Mucosa of stomach (tissue), 1 donor: ENCODE measurements around the gene SPARCL1.

Experiments
- H3K27me3 ChIP-seq: one replicate; pipeline ENCODE4 v1.7.0; 2013; ENCODE audit warnings: mild to moderate bottlenecking, low read length; ENCODE audit not compliant: control insufficient read depth, insufficient read depth
- H3K36me3 ChIP-seq: one replicate; pipeline ENCODE4 v1.7.0; 2013; ENCODE audit warnings: low read length; ENCODE audit not compliant: control insufficient read depth, insufficient read depth
- H3K4me1 ChIP-seq: one replicate; pipeline ENCODE4 v1.7.0; 2013; ENCODE audit warnings: mild to moderate bottlenecking, low read length; ENCODE audit not compliant: control insufficient read depth, insufficient read depth
- H3K4me3 ChIP-seq: one replicate; pipeline ENCODE4 v1.7.0; 2013; ENCODE audit warnings: low read length
- H3K9ac ChIP-seq: one replicate; pipeline ENCODE4 v1.7.0; 2013; ENCODE audit warnings: mild to moderate bottlenecking, low read length, moderate library complexity
- H3K9me3 ChIP-seq: one replicate; pipeline ENCODE4 v1.7.0; 2013; ENCODE audit warnings: mild to moderate bottlenecking, low read length, moderate library complexity; ENCODE audit not compliant: control insufficient read depth
- donor health status: Pancreatic carcinoma.

Gene SPARCL1

DNA sequence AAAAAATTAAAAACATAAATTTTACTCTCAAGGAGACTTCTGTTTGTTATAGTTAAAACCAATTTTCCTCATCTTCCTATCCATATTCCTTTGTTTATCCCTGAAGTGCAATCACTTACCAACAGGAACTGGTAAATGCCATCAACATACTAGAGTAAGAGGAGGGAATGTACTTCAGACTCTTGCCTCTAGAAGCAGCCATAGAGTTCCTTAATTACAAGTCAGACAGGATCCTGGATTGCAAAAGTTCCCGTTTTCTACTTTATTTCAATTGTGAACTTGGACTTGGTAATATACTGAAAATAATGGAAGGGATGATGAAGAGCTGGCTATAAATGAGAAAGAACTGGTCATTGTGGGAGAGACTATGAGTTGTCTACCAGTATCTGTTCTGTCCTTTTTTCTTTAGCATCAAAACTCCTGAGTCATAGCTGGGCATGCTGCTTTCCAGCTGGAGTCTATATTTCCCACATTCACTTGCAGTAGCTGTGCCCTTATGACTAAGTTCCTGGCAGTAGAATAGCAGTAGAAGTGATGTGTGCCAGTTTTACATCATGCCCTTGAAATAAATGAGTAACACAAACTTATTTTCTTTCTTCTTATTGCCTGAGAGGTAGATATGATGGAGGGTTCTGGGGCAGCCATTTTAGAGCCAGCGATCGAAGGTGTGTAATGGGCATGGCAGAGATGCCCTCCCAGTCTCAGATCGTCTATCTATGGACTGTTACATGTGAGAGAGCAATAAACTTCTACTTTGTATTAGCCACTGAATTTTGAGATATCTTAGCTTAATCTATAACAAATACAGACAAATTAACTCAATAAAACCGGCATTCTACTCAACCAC lies 26.8 kb upstream of the SPARCL1 start:
- H3K9me3 ChIP-seq, result no peaks in the 10 kb centered on the region
- H3K36me3 ChIP-seq, result no peaks in the 10 kb centered on the region
- no peaks in the 10 kb centered on the region for H3K4me1 ChIP-seq
- H3K9ac ChIP-seq, result no peak overlapping the region
- no peak overlapping the region for H3K4me3 ChIP-seq
- no peaks in the 10 kb centered on the region for H3K27me3 ChIP-seq

DNA sequence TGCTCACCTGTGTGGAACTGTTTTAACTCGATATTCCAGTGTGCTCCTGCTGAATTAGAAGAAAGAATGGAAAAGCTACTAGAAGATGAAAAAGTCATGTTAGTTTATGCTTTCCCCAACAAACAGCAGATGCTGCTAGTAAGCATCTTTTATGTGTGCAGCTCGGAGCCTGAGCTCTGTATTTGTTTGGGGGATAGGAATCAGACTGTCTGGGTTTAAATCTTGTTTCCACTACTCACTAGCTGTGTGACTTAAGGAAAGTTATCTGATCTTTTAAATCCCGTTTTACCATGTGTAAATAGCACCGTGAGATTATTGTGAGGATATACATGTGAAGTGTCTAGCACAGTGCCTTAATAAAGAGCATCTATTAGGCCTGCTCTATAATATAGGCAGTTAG lies 24.0 kb upstream of the SPARCL1 start:
- no peak overlapping the region for H3K9ac ChIP-seq
- no peaks in the 10 kb centered on the region for H3K36me3 ChIP-seq
- no peak overlapping the region for H3K4me3 ChIP-seq
- H3K9me3 ChIP-seq, result no peaks in the 10 kb centered on the region
- H3K4me1 ChIP-seq, result no peaks in the 10 kb centered on the region
- H3K27me3 ChIP-seq, result no peaks in the 10 kb centered on the region

DNA sequence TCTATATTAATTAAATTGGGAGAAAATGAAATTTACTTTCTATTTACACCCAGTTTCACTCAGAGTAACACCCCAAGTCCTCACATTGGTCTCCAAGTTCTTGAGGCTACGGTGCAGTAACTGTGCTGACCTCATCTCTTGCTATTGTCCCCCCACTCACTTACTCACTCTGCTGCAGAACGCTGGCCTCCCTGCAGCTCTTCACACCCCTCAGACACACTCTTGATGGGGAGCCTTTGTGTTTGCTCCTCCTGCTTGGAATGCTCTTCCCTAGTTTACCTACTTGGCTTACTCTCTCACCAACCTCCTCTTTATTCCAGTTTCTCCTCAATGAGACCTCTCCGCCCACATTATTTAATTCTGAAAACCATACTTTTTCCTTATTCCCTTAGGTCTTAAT lies 22.2 kb upstream of the SPARCL1 start:
- Histone ChIP-seq H3K36me3 (no peaks in the 10 kb centered on the region), H3K9ac (no peak overlapping the region), H3K9me3 (no peaks in the 10 kb centered on the region), H3K4me1 (no peaks in the 10 kb centered on the region), H3K27me3 (no peaks in the 10 kb centered on the region), H3K4me3 (no peak overlapping the region)

DNA sequence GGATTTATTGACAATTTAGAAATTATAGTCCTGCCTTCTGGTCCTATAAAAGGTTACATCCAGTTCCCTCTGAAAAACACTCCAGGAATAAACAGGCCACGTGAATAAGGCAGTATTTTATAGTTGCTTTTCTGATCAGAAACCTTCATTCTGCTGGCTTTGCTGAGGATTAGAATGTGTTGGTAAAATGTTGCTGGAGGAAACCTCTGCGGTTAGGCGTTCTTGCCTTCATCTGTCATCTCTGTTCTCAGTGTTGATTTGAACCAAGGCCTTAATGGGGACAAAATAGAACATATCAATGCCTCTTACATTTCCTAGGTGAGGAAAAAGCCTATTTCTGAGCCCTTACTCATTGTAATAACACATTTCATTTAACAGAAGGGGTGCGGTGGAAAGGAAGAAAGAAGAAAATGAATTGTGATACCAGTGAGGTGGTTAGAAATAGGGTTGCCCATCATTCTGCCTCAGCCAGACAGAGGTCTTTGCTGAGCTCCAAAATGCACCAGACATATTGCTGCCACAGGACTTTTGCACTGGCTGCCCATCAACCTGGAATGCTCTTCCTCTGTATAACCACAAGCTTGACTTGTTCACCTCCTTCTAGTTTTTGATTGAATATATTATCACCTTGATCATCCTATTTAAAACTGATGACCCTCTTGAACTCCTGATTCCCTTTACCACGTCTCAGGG lies 18.0 kb upstream of the SPARCL1 start:
- Histone ChIP-seq H3K9ac (no peak overlapping the region), H3K4me1 (no peaks in the 10 kb centered on the region), H3K27me3 (no peaks in the 10 kb centered on the region), H3K9me3 (no peaks in the 10 kb centered on the region), H3K36me3 (no peaks in the 10 kb centered on the region), H3K4me3 (no peak overlapping the region)

DNA sequence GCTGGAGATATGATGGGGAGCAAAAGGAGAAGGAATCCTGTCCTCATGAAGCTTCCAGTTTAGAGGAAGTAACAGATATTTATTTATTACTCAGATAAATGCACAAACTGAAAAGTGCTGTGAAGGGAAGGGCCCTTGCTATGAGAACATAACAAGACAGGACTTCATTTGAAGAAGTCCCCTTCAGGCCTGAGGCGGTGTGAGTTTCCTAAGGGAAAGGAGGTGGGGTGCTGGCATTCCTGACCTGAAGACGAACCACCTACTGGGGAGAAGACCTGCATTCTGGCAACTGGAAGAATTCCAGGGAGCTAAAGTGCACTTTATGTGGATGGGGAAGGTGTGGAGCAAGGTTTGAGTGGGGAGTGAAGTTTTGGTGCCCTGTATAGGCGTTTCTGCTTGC lies 15.9 kb upstream of the SPARCL1 start:
- no peaks in the 10 kb centered on the region for H3K9me3 ChIP-seq
- no peaks in the 10 kb centered on the region for H3K4me1 ChIP-seq
- H3K4me3 ChIP-seq, result no peak overlapping the region
- no peaks in the 10 kb centered on the region for H3K27me3 ChIP-seq
- no peaks in the 10 kb centered on the region for H3K36me3 ChIP-seq
- H3K9ac ChIP-seq, result no peak overlapping the region

DNA sequence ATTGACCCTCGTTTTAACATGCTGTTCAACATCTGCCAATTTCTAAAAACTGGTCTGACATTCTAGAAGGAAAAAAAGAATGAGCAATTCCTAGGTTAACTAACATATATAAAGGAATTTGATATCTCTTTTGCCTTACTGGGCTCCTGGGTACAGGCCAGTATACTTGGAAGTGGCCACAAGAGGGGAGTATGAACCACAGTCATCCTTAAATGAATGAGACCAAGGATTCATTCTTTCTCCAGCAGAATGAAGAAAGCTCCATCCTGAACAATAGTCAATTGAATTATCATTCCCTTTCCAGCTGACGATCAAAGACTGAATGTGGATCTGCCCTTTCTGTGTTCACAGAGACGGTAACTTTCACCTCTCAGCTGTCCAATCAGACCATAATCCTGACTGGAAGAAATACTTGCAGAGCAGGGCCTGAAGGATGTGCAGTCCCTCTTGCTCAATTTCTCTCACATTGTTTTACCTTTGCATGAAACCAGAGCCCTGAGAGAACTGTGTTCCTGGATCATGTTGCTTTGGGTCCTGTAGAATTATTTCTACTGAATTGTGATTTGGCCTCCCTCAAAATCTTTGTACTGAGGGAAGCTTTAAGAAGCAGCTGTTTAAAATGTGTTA lies 14.8 kb upstream of the SPARCL1 start:
- no peak overlapping the region for H3K9ac ChIP-seq
- no peaks in the 10 kb centered on the region for H3K36me3 ChIP-seq
- H3K9me3 ChIP-seq, result no peaks in the 10 kb centered on the region
- H3K27me3 ChIP-seq, result no peaks in the 10 kb centered on the region
- H3K4me1 ChIP-seq, result no peaks in the 10 kb centered on the region
- H3K4me3 ChIP-seq, result no peak overlapping the region

DNA sequence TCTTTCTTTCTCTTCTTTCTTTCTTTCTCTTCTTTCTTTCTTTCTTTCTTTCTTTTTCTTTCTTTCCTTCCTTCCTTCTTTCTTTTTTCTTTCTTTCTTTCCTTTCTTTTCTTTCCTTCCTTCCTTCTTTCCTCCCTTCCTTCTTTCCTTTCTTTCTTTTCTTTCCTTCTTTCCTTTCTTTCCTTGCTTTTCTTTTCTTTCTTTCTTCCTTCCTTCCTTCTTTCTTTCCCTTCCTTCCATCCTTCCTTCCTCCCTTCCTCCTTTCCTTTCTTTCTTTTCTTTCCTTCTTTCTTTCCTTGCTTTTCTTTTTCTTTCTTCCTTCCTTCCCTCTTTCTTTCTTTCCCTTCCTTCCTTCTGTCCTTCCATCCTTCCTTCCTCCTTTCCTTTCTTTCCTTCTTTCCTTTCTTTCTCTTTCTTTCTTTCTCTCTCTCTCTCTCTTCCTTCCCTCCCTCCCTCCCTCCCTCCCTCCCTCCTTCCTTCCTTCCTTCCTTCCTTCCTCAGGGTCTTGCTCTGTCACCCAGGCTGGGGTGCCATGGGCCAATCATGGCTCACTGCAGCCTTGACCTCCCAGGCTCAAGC lies 13.6 kb upstream of the SPARCL1 start:
- no peak overlapping the region for H3K9ac ChIP-seq
- no peaks in the 10 kb centered on the region for H3K36me3 ChIP-seq
- H3K4me1 ChIP-seq, result no peaks in the 10 kb centered on the region
- no peaks in the 10 kb centered on the region for H3K27me3 ChIP-seq
- H3K4me3 ChIP-seq, result no peak overlapping the region
- H3K9me3 ChIP-seq, result no peaks in the 10 kb centered on the region

DNA sequence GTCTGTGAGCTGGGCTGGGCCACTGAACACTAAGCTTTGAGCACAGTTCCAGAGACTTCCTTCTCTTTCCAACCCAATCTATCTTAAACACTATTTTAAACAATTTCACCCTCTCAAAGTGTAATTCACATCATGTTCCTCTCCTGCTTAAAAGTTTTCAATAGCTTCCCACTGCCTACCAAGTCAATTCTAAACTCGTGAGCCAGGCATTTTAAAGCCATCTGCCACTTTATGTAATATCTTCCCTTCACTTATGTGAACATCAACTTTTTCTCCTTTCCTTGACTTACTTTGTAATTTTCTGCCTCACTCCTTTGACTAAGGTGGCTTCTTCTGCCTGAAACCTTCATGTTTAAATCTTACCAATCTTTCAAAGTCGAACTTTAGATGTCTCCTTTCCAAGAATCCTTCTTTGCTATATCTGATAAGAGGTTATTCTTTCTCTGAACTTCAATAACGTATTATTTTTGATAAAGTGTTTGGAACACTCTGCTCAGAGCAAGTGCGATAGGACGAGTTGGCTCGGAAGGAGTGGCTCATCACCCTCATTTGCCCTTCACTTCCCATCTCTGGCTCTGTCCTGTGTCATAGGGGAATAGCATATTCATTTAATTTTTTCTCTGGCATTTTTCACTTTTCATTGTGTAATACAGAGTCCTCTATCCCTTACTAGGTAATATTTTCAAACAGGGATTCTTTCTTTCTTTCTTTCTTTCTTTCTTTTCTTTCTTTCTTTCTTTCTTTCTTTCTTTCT lies 13.0 kb upstream of the SPARCL1 start:
- Histone ChIP-seq H3K9me3 (no peaks in the 10 kb centered on the region), H3K4me3 (no peak overlapping the region), H3K4me1 (no peaks in the 10 kb centered on the region), H3K27me3 (no peaks in the 10 kb centered on the region), H3K36me3 (no peaks in the 10 kb centered on the region), H3K9ac (no peak overlapping the region)

DNA sequence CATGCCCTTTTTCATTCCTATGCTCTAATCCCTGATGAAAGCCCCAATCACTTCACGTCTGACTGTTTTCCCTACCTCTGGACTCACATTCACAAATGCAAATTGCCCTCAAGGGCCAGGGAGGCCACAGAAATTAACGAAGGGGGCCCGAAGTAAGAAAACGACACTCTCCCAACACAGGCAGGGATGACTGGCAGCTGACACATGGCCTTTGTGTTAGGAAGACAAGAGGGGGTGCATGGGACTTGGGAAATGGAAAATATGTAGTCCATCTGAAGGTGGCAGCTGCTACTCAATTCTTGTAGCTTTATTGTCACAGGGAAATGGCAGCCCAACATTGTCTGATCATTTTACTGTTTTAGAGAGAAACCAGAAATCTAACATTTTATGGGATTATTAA lies 12.3 kb upstream of the SPARCL1 start:
- H3K4me3 ChIP-seq, result no peak overlapping the region
- H3K27me3 ChIP-seq, result no peaks in the 10 kb centered on the region
- no peaks in the 10 kb centered on the region for H3K4me1 ChIP-seq
- H3K9ac ChIP-seq, result no peak overlapping the region
- no peaks in the 10 kb centered on the region for H3K36me3 ChIP-seq
- no peaks in the 10 kb centered on the region for H3K9me3 ChIP-seq

DNA sequence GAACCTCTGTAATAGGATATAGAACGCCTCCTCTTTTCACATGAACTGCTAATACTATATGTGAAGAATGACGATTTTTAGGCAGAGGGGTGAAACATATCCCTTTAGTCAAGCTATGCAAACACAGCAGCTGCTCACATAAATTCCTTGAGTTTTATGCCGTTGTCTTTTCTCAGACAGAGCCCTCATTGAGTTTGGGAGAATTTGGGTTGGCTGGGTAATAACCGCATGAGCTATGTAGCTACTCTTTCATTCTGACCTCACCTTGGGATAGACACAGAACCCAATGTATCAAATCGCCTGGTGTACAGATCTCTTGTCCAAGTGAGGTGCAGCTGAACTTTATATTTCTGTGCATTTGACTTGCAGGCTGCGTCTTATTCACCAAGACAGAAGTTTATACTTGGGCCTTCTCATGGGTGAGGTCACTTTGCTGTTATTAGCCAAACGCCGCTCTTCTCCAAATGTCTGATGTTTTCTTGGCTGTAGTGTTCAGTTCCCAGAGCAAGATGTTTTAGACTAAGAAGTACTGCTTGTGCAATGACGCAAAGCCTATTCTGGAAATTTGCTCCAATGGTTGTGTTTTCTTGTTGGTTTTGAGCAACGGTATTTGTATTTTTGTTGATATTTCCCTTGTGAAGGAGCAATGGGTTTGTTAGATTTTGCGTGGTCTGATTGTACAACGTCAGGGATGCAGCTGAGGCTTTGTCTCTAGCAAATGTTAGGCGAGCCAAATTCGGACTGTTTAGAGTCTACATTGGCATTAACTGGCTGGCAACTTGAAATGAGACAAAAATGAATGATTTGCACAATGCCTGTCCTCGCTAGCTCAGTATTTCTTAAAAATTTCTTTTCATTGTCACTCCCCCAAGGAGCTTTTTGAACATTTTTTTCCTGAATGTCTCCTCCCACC lies 11.2 kb upstream of the SPARCL1 start:
- H3K27me3 ChIP-seq, result no peaks in the 10 kb centered on the region
- H3K4me1 ChIP-seq, result no peaks in the 10 kb centered on the region
- no peak overlapping the region for H3K9ac ChIP-seq
- H3K36me3 ChIP-seq, result no peaks in the 10 kb centered on the region
- H3K4me3 ChIP-seq, result no peak overlapping the region
- no peaks in the 10 kb centered on the region for H3K9me3 ChIP-seq

DNA sequence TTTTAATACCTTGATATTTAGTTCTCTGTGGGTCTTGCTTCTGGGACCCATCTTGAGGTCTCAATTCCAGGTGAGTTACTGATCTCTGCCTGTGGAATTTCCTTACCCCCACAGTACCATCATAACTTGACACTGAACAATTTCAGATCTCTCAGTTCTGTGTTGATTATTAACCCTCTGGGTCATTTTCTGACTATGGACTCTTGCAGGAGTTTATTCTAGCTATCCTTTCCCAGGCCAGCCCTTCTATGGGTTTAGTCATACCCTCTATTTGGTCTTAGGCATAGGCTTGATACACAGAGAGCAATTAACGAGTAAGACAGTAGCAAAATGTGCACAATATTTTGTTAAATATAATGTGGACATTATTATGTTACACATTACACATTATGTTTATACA lies 3.7 kb upstream of the SPARCL1 start:
- Histone ChIP-seq H3K9me3 (no peaks in the 10 kb centered on the region), H3K4me3 (no peak overlapping the region), H3K9ac (no peak overlapping the region), H3K27me3 (no peaks in the 10 kb centered on the region), H3K36me3 (no peaks in the 10 kb centered on the region), H3K4me1 (no peaks in the 10 kb centered on the region)
